Body of pancreas (tissue), 4 donors: Measurements from ENCODE around the gene ALPK1.

Experiments
- POLR2A ChIP-seq, 3 donors: fragments of 450-650 bp; IDR thresholded peaks; one replicate each; pipeline ENCODE4 v1.6.1; 2016; ENCODE audit warnings: antibody characterized with exemption in 3 of 3, mild to moderate bottlenecking in 2 of 3
- TF ChIP-seq, protein P1 (sequence below), 7 experiments: fragments of 450-650 bp in 4 of 7; fragments of 200-600 bp in 3 of 7; sonication (generic) in 3 of 7; IDR thresholded peaks; one replicate each; pipeline ENCODE4 v1.5.1; 2016 to 2019; ENCODE audit warnings: antibody characterized with exemption in 7 of 7

DNA sequence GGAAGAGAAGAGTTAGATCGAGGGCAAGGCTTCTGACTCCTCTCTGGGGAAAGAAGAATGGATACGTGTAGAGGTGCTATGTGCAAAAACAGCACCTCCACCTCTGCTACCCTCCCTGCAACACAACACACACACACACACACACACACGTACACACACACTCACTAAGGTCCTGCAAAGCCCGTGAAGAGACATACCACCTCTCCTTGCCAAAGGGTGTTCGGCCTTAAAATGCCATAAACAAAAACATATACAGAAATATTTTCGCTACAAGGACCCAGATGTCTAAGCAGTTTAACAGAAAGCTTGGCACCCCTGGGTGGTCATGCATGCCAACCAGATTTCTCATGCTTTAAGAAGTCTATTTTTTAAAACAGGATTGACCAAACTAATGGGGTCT, 13.0 kb upstream of the ALPK1 start:
- TF ChIP-seq, protein P1, sequence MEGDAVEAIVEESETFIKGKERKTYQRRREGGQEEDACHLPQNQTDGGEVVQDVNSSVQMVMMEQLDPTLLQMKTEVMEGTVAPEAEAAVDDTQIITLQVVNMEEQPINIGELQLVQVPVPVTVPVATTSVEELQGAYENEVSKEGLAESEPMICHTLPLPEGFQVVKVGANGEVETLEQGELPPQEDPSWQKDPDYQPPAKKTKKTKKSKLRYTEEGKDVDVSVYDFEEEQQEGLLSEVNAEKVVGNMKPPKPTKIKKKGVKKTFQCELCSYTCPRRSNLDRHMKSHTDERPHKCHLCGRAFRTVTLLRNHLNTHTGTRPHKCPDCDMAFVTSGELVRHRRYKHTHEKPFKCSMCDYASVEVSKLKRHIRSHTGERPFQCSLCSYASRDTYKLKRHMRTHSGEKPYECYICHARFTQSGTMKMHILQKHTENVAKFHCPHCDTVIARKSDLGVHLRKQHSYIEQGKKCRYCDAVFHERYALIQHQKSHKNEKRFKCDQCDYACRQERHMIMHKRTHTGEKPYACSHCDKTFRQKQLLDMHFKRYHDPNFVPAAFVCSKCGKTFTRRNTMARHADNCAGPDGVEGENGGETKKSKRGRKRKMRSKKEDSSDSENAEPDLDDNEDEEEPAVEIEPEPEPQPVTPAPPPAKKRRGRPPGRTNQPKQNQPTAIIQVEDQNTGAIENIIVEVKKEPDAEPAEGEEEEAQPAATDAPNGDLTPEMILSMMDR (IDR thresholded peaks at IDR 0.05): no peak
- TF ChIP-seq POLR2A (IDR thresholded peaks at IDR 0.05): no peak
